Lower leg skin (tissue), 4 donors: ENCODE measurements around the gene GPR3. TPM values are rescaled to one million over a fixed set of nuclear protein-coding genes. Genes with fewer than 3 reads are reported as not detected.
"Not testable (repeated sequence)": the region's sequence is repeated elsewhere in the genome, so short reads cannot be mapped to it uniquely, and the experiment has no call there.

Experiments
- DNase-seq, 2 donors: peaks; one replicate each; pipeline ENCODE4 v3.0.0-alpha.2; 2019; ENCODE audit warnings: low spot score in 2 of 2
- H3K4me3 ChIP-seq: fragments of 200-600 bp; sonication (generic); 2 replicates; pipeline ENCODE4 v1.5.1; 2017; ENCODE audit warnings: mild to moderate bottlenecking, low read depth; ENCODE audit not compliant: poor library complexity, severe bottlenecking
- CTCF ChIP-seq, 3 donors: fragments of 450-650 bp; IDR thresholded peaks; one replicate each; pipeline ENCODE4 v1.5.1; 2016; ENCODE audit warnings: antibody characterized with exemption in 3 of 3, mild to moderate bottlenecking in 3 of 3, moderate library complexity in 2 of 3
- POLR2A ChIP-seq, 2 donors: fragments of 450-650 bp; IDR thresholded peaks; one replicate each; pipeline ENCODE4 v1.6.1; 2016 to 2017; ENCODE audit warnings: antibody characterized with exemption in 2 of 2, mild to moderate bottlenecking in 1 of 2, moderate library complexity in 1 of 2
- WGBS, 2 donors: methylation state at CpG; one replicate each; pipeline ENCODE4 v1.1.5; 2018; 5-methylcytosine and 5-hydroxymethylcytosine counted together
- intact Hi-C: fragments of 100-400 bp; cut with DNase I; formaldehyde crosslinking; loops from one replicate; pipeline ENCODE4 v1.15.0; 2023; ENCODE audit warnings: low total_unique reads
- total RNA-seq, 4 donors: library from RNA; depleted of rRNA; stranded (reverse); fragments of >200 nt; gene quantifications; one replicate each; pipeline ENCODE4 v1.1.0, GENCODE V29; 2016

GPR3 gene
- total RNA-seq, 4 donors from 2014 or later: 0.22 to 1.3 (median 0.68) TPM

- H3K4me3 ChIP-seq: no peak overlapping the region
- no peak for DNase-seq
- intact Hi-C loops: loop anchor here (10.0 kb wide), 1 partner anchor 261 kb away; no protein-coding TSS in a partner anchor
- no peak for TF ChIP-seq CTCF (IDR thresholded peaks at IDR 0.05)
- no peak for TF ChIP-seq POLR2A (IDR thresholded peaks at IDR 0.05)
Observed at GRCh38 chr1:27403931-27404330, 11.5 kb downstream of the GPR3 start.

- no peak for DNase-seq
- WGBS, 2 donors: 22 to 44% methylated on average over 7 to 12 of the region's 13 CpGs
- TF ChIP-seq POLR2A (IDR thresholded peaks at IDR 0.05) (no peak), CTCF (IDR thresholded peaks at IDR 0.05) (no peak)
- intact Hi-C loops: loop anchor here (10.0 kb wide), 1 partner anchor 260 kb away; no protein-coding TSS in a partner anchor
- no peak overlapping the region for H3K4me3 ChIP-seq
Observed at GRCh38 chr1:27405074-27405473, 12.7 kb downstream of the GPR3 start.

GRCh38 chr1:27405598-27406361 lies 13.4 kb downstream of the GPR3 start:
- WGBS, 2 donors: 51 to 54% methylated on average over 15 to 16 of the region's 18 CpGs
- intact Hi-C loops: loop anchor here (10.0 kb wide), 1 partner anchor 259 kb away; no protein-coding TSS in a partner anchor

GRCh38 chr1:27406362-27406680 lies 13.9 kb downstream of the GPR3 start:
- no peak for DNase-seq

More at GRCh38 chr1:27405598-27406361, 13.4 kb downstream of the GPR3 start:
- DNase-seq, H3K4me3 ChIP-seq: not testable (repeated sequence)

GRCh38 chr1:27406791-27407190 lies 14.4 kb downstream of the GPR3 start:
- DNase-seq, H3K4me3 ChIP-seq: not testable (repeated sequence)
- intact Hi-C loops: loop anchor here (10.0 kb wide), 1 partner anchor 258 kb away; no protein-coding TSS in a partner anchor
- WGBS, 2 donors: 75 to 78% methylated on average over 2 of the region's 2 CpGs

More at GRCh38 chr1:27406362-27406680, 13.9 kb downstream of the GPR3 start:
- intact Hi-C loops: loop anchor here (10.0 kb wide), 1 partner anchor 258 kb away; no protein-coding TSS in a partner anchor
- WGBS, 2 donors: 36 to 50% methylated on average over 4 of the region's 4 CpGs
- H3K4me3 ChIP-seq: no peak overlapping the region
- no peak for TF ChIP-seq CTCF (IDR thresholded peaks at IDR 0.05)
- TF ChIP-seq POLR2A (IDR thresholded peaks at IDR 0.05): no peak

- no peak for DNase-seq
- WGBS, 2 donors: 82 to 85% methylated on average over 9 of the region's 9 CpGs
- intact Hi-C loops: loop anchor here (10.0 kb wide), 1 partner anchor 257 kb away; no protein-coding TSS in a partner anchor
- TF ChIP-seq POLR2A (IDR thresholded peaks at IDR 0.05) (no peak), CTCF (IDR thresholded peaks at IDR 0.05) (no peak)
- no peak overlapping the region for H3K4me3 ChIP-seq
Observed at GRCh38 chr1:27408151-27408550, 15.7 kb downstream of the GPR3 start.
